HG02938 (cell line): ENCODE results near the gene ASH1L.
"Not testable (repeated sequence)": the region's sequence is repeated elsewhere in the genome, so short reads cannot be mapped to it uniquely, and the experiment has no call there.

ENCODE experiments used
- ATAC-seq: cut with Tn5 transposase; IDR thresholded peaks from one replicate; pipeline ENCODE4 v1.9.1; 2021; ENCODE audit warnings: mild to moderate bottlenecking, moderate library complexity; ENCODE audit not compliant: unreplicated experiment

The ASH1L gene

DNA sequence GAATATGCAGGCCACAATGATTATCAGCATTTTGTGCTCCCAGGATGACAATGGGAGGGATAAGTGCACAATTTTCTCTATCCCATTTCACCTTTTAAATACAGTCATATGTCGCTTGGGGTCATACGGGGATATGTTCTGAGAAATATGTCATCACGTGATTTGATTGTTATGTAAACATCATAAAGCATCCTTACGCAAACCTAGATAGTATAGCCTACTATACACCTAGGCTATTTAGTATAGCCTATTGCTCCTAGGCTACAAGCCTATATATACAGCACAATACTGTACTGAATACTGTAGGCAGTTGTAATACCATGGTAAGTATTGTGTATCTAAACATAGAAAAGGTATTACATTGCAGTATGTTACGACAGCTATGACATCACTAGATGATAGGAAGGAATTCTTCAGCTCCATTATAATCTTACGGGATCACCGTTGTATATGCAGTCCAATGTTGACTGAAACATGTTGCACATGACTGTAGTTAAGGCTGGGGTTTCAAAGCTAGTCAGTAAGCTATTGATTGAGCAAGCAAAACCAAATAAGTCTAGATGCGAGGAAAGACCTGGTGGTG is 223.0 kb downstream of the ASH1L start:
- ATAC-seq, result no peak

DNA sequence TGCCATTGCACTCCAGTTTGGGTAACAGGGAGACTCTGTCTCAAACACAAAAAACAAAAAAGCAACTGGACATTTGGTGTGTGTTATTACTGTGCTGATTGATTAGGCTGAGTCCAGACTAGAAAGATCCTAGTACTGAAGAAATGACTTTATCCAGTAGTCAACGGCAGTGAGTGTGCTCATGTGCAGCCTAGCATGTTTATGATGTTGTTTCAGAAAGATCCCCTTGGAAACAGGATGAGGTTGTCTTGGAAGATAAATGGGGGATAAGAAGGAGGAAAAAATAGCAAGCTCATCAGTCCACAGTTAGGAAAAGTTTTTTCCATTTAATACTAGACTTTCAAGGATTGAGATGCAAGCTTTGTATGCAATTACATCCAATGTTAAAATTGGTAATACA is 227.6 kb downstream of the ASH1L start:
- no peak for ATAC-seq

GRCh38 chr1:155329980-155330598 is 232.5 kb downstream of the ASH1L start:
- no peak for ATAC-seq

DNA sequence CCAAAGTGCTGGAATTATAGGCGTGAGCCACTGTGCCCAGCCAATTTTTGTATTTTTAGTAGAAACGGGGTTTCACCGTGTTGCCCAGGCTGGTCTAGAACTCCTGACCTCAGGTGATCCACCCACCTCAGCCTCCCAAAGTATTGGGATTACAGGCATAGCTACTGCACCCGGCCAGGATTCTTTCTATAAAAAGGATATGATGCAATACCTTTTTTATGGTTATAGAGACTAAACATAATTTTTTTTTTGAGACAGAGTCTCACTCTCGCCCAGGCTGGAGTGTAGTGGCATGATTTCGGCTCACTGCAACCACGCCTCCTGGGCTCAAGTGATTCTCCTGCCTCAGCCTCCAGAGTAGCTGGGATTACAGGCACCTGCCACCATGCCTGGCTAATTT is 233.7 kb downstream of the ASH1L start:
- not testable (repeated sequence) for ATAC-seq

GRCh38 chr1:155327981-155328380 is 234.6 kb downstream of the ASH1L start:
- ATAC-seq, result no peak

DNA sequence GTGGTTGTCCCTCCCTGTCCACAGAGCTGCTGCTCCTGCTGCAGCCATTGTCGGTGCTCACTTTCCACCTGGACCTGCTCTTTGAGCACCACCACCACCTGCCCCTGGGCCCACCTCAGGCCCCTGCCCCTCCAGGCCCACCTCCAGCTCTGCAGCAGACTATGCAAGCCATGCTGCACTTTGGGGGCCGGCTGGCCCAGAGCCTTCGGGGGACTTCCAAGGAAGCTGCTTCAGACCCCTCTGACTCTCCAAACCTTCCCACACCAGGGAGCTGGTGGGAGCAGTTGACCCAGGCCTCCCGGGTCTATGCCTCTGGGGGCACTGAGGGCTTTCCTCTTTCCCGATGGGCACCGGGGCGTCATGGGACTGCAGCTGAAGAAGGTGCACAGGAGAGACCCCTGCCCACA is 236.0 kb downstream of the ASH1L start:
- ATAC-seq, result no peak

DNA sequence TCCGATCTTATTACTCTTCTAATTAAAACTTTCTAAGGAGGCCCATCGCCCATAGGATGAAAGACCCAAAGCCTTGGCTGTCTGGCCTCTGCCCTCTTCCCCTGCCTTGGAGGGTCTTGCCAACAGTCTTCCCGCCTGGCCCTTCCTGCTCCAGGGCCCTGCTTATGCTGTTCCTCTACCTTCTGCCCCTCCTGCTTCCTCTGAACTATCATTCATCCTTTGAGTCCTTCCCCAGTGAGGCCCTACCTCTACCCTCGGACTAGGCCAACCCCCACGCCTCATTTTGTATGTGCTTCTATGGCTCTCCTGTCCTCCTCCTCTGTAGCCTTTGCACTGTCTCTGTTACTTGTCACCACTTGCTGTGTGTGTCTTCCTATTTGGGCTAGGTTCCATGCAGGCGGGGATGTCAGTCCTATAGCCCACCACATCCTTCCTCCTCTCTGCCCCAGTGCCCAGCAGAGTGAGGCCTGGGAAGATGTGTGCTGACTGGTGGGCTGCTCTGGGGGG is 236.5 kb downstream of the ASH1L start:
- no peak for ATAC-seq

- no peak for ATAC-seq
Measured at GRCh38 chr1:155325603-155325893, 237.1 kb downstream of the ASH1L start.

DNA sequence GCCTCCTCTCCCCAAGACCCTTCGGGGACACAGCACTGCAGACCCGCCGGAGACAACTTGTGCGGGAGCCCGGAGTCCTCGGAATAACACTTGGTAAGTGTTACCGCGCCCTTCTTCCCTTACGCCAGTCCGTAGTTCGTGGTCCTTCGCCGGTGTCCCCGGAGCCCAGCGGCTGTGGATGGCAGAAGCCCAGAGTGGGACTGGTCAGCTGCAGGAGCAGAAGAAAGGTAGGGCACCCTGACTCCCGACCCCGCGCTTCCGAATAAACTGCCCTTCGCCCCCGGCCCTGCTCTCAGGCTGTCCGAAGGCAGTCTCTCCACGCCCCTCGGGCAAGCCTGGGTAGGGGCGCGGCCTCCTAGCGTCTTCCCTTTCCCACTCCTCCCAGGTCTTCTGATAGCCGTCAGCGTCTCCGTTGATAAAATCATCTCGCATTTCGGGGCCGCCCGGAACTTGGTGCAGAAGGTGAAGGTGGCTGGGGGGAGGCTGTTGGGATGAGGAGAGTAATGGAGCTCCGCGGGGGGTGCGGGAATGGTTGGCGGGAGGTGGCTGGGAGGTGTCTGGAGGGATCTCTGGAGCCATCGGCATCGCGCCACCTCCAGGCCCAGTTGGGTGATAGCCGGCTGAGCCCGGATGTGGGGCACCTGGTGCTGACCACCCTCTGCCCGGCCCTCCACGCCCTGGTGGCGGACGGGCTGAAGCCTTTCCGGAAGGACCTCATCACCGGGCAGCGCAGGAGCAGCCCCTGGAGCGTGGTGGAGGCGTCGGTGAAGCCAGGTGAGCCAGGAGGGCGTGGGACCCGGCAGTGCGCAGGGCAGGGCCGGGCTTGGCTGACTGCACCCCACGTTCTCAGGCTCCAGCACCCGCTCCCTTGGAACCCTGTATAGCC is 237.6 kb downstream of the ASH1L start:
- peak; percentile 7 for ATAC-seq

GRCh38 chr1:155324037-155324716 is 238.4 kb downstream of the ASH1L start:
- peak; percentile 43 for ATAC-seq

DNA sequence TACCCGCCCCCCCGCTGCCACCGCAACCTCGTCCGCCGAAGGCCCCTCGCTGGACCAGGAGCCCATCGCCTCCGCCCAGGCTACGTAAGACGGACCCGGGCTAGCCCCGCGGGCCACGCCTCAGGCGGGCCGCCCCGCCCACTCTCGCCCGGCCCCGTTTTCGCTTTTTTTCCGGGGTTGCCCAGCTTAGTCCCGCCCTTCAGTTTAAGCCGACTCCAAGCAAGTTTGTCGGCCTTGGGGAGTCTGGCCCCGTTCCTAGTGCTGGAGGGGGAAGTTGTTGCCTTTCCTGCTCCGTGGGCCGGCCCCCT is 238.9 kb downstream of the ASH1L start:
- peak; percentile 40 for ATAC-seq

DNA sequence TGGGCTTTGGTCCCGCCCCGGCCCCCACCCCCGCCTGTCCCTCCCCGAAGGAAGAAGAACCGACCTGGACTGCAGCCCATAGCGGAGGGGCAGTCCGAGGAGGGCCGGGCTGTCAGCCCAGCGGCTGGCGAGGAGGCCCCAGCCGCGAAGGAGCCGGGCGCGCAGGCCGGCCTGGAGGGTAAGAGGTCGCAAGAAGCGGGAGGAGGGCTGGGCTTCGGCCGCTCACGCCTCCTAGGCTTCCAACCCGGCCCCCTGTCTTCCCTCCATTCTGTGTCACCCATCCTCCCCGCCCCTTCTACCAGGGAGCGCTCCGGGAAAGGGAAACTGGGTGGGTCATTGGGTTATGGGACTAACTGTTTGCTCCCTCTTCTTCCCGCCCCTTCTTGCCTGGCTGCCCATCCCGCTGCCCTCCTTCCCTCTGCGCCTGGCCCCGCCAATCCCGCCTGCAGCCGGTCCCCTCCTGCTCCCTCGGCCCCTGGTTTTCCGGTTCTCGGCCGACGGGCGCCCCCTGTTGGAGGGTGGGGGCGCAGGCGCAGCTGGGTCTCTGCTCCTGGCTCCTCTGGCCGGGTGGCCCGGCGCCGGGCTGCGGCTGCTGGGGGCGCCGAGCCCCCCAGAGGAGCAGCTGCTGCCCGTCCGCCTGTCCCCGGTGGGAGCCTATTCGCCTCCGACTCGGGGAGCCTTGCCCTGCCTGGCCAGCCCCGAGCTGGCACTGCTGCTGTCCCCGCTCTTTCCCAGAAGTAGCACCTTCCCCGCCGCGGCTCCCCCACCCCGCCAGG is 239.5 kb downstream of the ASH1L start:
- ATAC-seq, result peak; percentile 41

DNA sequence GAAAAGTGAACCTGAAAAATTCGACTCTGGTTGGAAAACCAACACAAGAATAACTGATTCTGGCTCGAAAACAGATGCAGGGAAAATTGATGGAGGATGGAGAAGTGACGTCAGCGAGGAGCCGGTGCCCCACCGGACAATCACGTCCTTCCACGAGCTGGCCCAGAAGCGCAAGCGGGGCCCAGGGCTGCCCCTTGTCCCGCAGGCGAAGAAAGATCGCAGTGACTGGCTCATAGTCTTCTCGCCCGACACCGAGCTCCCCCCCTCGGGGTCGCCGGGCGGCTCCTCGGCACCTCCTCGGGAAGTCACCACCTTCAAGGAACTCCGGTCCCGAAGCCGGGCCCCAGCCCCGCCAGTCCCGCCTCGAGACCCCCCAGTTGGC is 240.0 kb downstream of the ASH1L start:
- no peak for ATAC-seq

- no peak for ATAC-seq
Measured at GRCh38 chr1:155321639-155322503, 240.7 kb downstream of the ASH1L start.

- ATAC-seq, result no peak
Measured at GRCh38 chr1:155320661-155321617, 241.7 kb downstream of the ASH1L start, which contains the start of gene RUSC1. Gene RUSC1, plus strand, starts transcription at chr1:155320894. Its CDS starts 880 bp downstream, at chr1:155321774.

GRCh38 chr1:155320252-155320651 is 242.4 kb downstream of the ASH1L start:
- no peak for ATAC-seq

DNA sequence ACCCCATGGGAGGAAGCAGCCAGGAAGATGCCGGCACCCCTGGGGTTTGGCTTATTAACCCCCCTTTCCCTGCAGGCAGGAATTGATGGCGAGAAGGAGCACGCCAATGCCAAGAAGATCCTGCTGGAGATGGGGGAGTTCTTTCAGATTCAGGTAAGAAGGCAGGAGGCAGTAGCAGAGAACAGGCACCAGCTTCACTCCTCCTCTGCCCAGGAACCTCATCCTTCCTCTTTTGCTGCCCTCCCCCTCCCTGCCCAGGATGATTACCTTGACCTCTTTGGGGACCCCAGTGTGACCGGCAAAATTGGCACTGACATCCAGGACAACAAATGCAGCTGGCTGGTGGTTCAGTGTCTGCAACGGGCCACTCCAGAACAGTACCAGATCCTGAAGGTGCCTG is 243.1 kb downstream of the ASH1L start:
- no peak for ATAC-seq

DNA sequence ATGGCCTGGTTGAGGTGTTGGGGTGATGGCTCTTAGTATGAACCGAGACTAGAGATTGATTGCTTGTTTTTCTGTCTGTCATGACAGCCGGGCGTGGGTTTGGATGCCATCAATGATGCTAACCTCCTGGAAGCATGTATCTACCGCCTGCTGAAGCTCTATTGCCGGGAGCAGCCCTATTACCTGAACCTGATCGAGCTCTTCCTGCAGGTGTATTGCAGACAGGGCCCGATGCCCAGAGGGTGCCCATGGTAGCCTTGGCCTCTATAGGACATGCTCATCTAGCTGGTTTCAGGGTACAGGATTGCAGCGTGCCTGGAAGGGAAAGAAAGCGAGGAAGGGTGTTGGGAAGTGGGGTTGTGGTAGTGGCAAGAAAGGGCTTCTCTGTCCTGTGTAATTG is 244.5 kb downstream of the ASH1L start:
- no peak for ATAC-seq

- ATAC-seq, result no peak
Measured at GRCh38 chr1:155316922-155317321, 245.7 kb downstream of the ASH1L start.
